Measurements from ENCODE around the gene ARHGAP27.

The ARHGAP27 gene

DNA sequence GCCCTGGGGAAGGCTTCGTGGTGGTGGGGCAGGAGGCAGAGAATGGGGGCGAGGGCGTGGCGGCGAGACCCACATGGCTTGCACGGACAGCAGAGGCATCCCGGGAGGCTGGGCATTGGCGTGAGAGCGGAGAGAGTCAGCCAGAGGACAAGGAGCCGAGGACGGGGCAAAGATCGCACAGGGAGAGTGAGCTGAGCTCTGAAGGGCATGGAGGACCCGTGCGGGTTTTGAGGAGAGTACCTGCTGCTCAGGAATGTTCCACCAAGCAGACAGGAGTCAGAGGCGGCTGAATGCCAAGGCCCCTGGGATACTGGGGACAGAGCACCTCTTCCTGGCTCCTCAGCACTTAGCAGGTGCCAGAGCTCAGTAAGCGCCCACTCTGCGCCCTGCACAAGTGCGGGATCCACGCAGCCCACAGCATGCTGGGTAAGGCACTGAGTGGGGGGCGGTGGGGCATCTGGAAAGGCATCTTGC, 47.8 kb downstream of the ARHGAP27 start:
- DNase-seq (ENCODE audit: low read depth): no peak
- H3K4me3 ChIP-seq (ENCODE audit: low read length): no peak overlapping the region

DNA sequence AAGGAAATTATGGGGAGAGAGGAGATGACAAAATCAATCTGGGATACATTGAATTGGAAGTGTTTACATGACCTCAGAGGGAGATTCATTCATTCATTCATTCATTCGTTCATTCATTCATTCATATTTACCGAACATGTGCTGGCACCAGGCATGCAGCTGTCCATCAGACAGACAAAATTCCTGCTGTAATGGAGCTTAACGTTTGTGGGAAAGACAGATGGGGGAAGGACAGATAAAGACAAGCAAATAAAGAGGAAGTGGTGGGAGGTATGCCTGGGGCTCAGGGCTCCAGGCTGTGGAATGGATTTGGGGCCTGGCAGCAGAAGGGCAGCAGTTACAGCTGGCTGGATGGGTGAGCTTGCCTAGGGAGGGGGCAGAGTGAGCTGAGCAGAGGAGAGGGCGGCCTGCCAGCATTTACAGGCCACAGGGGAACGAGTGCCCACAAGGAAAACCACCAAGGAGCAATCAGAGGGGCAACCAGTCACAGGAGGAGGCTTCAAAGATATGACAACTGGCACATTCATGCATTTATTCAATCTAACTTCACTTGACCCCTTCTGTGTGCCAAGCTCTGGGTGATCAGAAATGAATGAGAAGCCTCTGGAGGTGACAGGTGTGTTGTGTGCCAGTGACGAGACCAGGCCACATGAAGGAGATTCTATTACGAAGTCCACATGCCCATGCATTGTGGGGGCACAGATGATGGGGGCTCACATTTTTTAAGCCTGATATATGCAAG, 48.5 kb downstream of the ARHGAP27 start:
- H3K4me3 ChIP-seq (ENCODE audit: low read length): no peak overlapping the region
- TF ChIP-seq CTCF (IDR thresholded peaks at IDR 0.05; ENCODE audit: insufficient read depth, low read depth, low read length, missing control alignments): no peak

More for the DNA sequence above, 47.8 kb downstream of the ARHGAP27 start:
- no peak for TF ChIP-seq CTCF (IDR thresholded peaks at IDR 0.05; ENCODE audit: insufficient read depth, low read depth, low read length, missing control alignments)

DNA sequence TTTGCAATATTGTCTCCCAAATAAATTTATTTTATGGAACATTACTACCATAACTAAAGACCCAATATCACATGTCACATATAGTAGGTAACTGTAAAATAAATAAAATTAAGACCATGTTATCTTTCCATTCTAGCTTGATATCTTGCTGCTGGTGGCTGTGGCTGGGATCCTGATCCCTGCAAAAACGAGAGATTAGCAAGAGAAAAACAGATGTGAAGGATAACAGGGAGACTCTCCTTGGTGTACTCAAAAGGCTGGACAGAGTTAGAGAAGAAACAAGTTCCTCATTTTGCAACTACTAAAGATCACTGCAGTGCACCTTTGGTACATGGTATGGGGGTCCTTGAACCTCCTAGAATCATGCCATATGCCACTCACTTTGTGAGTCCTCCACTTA, 49.7 kb downstream of the ARHGAP27 start:
- TF ChIP-seq CTCF (IDR thresholded peaks at IDR 0.05; ENCODE audit: insufficient read depth, low read depth, low read length, missing control alignments): no peak
- DNase-seq (ENCODE audit: low read depth): no peak
- no peak overlapping the region for H3K4me3 ChIP-seq (ENCODE audit: low read length)

More for the DNA sequence above, 48.5 kb downstream of the ARHGAP27 start:
- DNase-seq (ENCODE audit: low read depth): no peak

DNA sequence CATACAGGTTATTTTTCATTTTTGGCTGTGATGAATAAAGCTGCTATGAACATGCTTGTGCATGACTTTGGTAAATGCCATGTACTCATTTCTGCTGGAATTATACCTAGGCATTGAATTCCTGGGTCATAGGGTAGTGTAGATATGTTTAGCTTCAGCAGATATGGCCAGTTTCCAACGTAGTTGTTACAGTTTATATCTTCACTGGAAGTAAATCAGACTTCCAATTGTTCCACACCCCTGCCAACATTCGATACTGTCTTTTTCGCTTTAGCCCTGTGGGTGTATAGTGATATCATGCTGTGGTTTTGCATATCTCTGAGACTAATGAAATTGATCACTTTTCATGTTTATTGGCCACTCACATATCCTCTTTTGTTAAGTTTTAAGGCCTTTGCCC, 50.4 kb downstream of the ARHGAP27 start:
- peak; percentile 78 for DNase-seq (ENCODE audit: low read depth)
- no peak overlapping the region for H3K4me3 ChIP-seq (ENCODE audit: low read length)
- TF ChIP-seq CTCF (IDR thresholded peaks at IDR 0.05; ENCODE audit: insufficient read depth, low read depth, low read length, missing control alignments): no peak

GRCh38 chr17:45380991-45381390, 51.7 kb downstream of the ARHGAP27 start:
- H3K4me3 ChIP-seq (ENCODE audit: low read length): no peak overlapping the region
- DNase-seq (ENCODE audit: low read depth): peak; percentile 50
- no peak for TF ChIP-seq CTCF (IDR thresholded peaks at IDR 0.05; ENCODE audit: insufficient read depth, low read depth, low read length, missing control alignments)

GRCh38 chr17:45380046-45380765, 52.5 kb downstream of the ARHGAP27 start:
- DNase-seq (ENCODE audit: low read depth): no peak
- H3K4me3 ChIP-seq (ENCODE audit: low read length): no peak overlapping the region
- TF ChIP-seq CTCF (IDR thresholded peaks at IDR 0.05; ENCODE audit: insufficient read depth, low read depth, low read length, missing control alignments): no peak
